GM18873 (cell line): ENCODE measurements around the gene FAM162B.
"Not testable (repeated sequence)": the region's sequence is repeated elsewhere in the genome, so short reads cannot be mapped to it uniquely, and the experiment has no call there.

ENCODE experiments used
- ATAC-seq: cut with Tn5 transposase; IDR thresholded peaks from one replicate; pipeline ENCODE4 v1.9.1; 2021; ENCODE audit warnings: mild to moderate bottlenecking, moderate library complexity, moderate number of reproducible peaks; ENCODE audit not compliant: unreplicated experiment, low FRiP score

FAM162B gene

DNA sequence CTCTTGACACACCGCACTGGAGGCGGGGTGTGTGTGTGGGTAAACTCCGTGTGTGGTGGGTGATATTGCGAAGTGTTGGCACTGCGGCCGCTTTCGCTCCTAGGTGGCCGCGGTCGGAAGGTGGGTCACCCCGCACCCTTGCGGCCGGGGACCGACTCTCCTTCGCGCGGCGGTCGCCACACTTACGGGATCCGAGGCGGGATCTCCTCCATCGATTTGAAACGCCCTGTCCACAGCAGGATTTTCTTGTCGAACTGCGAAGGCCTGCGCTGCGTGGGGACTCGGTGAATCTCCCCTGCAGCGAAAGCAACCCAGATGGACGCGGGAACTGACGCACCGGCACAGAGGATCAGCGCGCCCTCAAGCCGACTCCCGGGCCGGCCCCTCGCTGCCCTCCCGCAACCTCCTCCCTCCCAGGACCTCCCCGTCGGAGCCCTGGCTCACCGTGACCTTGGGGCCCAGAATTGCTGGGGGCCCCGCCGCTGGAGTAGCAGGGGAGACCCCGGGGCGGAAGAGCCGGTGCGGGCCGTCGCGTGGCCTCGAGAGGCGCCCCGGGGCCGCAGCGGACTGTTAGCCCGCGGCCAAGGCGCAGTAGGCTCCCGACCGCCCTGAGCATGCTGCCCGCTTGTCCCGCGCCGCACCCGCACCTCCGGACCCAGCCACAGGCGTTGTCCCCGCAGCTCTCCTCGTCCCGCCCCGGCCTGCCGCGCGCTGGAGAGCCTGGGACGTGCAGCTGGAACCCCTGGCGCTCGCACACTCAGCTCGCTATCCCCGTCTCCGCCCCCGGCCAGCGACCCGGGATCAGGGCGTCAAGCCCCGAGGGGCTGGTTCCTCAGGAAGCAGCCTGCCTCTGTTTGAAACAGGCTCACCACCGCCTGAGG lies at the start of gene FAM162B:
Gene FAM162B, minus strand, starts transcription at position 759 of the 881 bp plus-strand sequence. Its CDS starts 143 bp downstream, at position 616.
- ATAC-seq, result no peak

- no peak for ATAC-seq
These were observed 46.6 kb upstream of the FAM162B start for GRCh38 chr6:116812051-116812650.

DNA sequence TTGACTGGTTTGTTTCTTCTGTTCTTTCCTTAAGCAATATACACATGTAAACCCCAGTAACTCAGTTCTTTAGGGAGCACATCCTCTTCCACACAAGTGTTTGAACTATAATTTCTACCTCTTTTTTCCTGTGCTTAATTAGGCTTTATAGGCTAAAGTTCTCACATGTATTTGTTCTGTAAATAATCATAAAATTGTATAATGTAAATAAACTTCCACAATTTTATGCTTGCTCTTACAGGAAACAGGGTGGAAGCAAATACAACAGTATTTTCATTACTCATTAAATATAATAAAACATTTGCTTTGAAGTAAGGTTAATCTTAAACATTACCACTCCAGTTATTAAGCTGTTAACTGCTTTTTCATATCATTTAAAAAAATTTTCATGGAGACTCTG lies 36.5 kb upstream of the FAM162B start:
- ATAC-seq, result no peak

- no peak for ATAC-seq
These were observed 34.4 kb upstream of the FAM162B start for GRCh38 chr6:116799945-116800344.

DNA sequence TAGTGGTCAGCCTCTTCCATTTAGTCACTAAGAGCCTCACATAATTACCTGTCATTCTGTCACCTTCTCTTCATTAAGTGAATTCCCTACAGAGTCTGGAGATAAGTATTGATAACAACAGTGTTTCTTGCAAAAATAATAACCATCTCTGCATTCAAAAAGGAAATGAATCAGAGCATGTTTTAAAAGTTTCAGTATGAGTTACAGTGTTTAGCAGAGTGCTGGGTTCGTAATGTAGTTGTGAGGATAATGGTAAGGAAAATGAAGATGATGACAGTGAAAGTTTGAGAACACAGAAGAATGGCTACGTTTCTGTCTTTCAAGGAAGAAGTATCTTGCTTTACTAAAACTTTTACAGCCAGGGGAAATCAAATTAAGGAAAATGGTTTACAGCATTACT lies 32.1 kb upstream of the FAM162B start:
- no peak for ATAC-seq

DNA sequence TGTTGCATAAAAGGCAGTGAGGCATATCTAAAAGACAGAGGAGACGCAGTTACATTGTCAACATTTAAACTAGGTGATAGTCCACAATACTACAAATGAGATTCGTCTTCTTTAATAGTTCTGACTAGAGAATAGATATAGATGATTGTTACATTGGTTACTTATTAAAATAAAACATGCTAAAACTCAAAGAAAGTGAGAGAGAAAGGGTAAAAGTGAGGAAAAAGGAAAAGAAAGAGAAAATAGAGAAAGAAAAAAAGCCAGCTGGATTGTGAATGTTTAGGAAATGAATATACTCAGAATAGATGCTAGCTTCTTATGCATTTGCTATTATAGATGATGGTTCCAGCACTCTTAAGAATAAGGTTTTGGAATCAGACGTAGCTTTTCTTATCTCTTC lies 27.7 kb upstream of the FAM162B start:
- no peak for ATAC-seq

GRCh38 chr6:116783852-116784251 lies 18.3 kb upstream of the FAM162B start:
- no peak for ATAC-seq

GRCh38 chr6:116779573-116780164 lies 14.2 kb upstream of the FAM162B start:
- ATAC-seq, result peak; percentile 67

DNA sequence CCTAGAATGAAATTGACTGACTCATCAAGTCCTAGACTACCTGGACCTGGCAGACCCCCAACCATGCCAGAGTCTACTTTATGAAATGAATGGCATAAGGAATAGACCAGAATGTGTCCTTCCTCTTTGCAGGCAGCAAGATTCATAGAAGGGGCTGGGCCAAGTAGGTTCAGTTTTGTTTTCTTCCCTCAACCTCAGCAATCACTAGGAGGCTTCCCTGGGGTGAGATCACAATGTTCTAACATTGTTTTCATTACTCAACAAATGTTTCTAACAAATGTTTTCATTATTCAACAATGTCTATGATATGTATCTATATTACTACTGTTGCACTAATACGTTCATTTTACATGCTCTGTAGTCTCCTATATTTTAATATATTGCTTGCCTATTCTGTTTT lies 8.4 kb upstream of the FAM162B start:
- ATAC-seq, result no peak

DNA sequence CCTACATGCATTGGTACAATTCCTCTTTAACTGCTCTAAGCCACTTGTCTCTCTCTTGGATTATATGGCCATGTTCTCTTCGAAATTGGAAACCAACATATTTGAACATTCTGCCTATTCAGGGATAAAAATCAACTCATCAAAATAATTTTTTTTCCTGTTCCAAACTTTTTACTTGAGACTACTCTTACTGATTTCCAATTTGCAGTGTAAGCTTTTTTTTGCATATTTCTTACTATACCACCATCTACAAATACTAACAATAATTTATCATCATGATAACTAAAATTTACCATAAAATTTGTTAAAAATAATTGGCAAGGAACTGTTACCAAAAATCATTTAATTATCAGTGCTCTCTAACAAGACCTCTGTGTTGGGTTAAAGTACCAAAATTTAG lies 6.9 kb upstream of the FAM162B start:
- ATAC-seq, result no peak

GRCh38 chr6:116767715-116768114 lies 2.2 kb upstream of the FAM162B start:
- no peak for ATAC-seq

GRCh38 chr6:116766506-116767176 lies 1.1 kb upstream of the FAM162B start:
- no peak for ATAC-seq

- no peak for ATAC-seq
These were observed 924 bp downstream of the FAM162B start for GRCh38 chr6:116764629-116764960.

DNA sequence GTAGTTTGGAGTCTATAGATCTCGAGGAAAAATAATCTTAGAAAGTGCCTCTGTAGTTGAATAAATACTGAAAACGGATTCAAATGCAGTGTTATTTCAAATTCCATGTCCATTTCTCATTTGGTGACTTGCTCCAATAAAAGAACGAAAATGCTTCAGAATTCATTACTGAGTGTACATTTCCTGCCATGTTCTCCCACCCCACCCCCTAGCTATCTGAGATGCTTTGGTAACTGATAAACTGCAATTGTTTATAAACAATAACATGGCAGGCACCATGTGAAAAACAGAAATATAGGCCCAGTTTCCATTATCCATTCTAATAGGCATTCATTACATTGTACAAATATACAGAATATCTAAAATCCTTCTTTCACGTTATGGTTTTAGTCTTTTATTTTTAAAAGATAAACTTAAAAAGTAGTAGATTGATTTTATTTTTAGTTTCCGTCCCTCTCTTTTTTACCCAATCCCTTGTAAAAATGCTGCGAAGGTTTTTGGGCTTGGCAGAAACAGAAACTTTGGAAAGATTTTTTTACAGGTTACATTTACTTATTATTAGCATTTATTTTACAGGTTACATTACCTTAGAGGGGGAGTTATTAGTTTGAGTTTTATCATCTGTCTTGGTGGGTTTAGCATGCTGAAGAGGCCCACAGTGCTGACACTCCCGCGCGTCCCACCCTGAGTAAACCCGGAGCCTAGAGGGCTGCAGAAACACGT lies 1.5 kb downstream of the FAM162B start:
- no peak for ATAC-seq

- ATAC-seq, result no peak
These were observed 2.5 kb downstream of the FAM162B start for GRCh38 chr6:116763048-116763447.

- no peak for ATAC-seq
These were observed 3.3 kb downstream of the FAM162B start for GRCh38 chr6:116762235-116762634.

DNA sequence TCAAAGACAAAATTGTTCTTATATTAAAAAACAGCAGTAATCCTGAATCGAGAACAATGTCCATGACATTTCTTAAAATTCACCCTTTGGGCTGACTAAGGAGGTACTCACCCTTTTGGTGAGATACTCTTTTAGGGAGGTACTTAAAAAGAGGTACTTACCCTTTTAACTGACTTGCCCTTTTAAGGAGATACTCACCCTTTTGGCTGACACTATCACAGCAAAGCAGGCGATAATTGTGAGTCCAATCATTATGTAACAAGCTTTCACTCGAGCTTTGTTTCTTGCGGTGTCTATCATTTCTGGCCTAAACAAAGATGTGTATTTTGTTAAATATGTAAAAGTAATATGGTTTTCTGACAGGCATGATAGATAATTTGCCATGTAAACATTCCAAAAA lies 3.7 kb downstream of the FAM162B start:
- ATAC-seq, result no peak

DNA sequence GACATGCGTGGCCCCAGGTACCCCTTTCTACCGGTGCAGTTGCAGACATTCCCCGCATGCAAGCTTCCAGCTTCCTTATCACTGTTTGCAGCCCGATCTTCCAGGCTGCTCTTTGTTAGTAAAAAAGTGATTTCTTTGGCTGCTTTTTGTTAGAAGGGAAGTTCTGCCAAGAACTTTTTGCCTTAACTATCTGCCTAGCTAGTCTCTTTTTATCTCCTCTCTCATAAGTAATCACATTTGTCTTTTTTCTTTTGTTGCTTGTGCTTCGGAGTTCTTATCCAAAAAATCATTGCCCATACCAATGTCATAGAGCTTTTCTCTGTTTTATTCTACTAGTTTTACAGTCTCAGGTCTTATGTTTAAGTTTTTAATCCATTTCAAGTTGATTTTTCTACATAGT lies 20.3 kb downstream of the FAM162B start:
- ATAC-seq, result no peak

DNA sequence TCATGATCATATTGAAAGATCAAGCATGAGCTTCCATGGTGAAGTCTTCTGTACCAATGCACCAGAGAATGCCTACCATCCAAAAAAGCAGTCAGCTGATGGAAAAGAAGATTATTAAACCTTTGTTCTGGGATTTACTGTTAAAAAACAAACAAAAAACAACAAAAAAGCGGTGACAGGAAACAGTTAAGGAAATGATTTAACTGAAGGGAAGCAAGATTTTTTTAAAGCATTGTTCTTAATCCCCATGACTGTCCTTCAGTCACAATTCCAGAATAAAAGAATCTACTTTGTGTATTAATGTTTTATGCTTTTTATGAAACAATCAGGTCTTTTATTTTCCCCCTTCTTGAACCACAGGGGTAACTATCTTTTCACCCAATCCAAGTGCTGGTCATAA lies 23.9 kb downstream of the FAM162B start:
- no peak for ATAC-seq

DNA sequence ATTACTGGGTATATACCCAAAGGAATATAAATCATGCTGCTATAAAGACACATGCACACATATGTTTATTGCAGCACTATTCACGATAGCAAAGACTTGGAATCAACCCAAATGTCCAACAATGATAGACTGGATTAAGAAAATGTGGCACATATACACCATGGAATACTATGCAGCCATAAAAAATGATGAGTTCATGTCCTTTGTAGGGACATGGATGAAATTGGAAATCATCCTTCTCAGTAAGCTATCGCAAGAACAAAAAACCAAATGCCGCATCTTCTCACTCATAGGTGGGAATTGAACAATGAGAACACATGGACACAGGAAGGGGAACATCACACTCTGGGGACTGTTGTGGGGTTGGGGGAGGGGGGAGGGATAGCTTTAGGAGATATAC lies 25.0 kb downstream of the FAM162B start:
- not testable (repeated sequence) for ATAC-seq

DNA sequence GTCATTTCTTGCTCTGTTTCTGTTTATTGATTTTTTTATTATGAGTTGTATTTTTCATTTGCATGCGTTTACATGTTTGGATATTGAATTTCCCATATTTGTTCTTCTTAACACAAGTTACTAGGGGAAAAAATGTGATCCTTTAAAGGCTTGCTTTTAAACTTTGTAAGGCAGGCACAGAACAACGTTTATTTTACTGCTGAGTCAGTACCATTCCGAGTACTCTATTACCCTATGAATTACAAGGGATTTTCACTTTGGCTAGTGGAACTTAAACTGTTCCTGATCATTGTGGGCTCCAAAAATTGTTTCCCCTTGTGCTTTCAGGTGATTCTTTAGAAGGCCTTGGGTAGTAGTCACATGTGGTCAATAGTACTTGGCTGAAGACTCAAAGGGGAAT lies 28.5 kb downstream of the FAM162B start:
- ATAC-seq, result no peak
